OCI-LY3 (cell line): ENCODE data around the gene CDHR5.

ENCODE experiments used
- H2AFZ ChIP-seq: fragments of 200-600, 300-600 bp; shearing (Covaris generic); 2 replicates; pipeline ENCODE4 v1.6.0; 2014; ENCODE audit warnings: antibody characterized with exemption, low read depth, low read length
- H3K27ac ChIP-seq: fragments of 200-600, 300-600 bp; sonication (generic); 2 replicates; pipeline ENCODE4 v1.5.1; 2014; ENCODE audit warnings: mild to moderate bottlenecking, low read length, moderate library complexity, mixed read lengths
- H3K27me3 ChIP-seq: fragments of 200-600, 300-600 bp; sonication (generic); 2 replicates; pipeline ENCODE4 v1.6.1; 2014; ENCODE audit warnings: low read depth, low read length, mixed read lengths
- H3K36me3 ChIP-seq: fragments of 200-600, 300-600 bp; sonication (generic); replicated peaks from 2 replicates; pipeline ENCODE3; 2014; ENCODE audit warnings: low read depth, low read length, mixed read lengths
- H3K4me1 ChIP-seq: fragments of 300-600, 200-600 bp; sonication (generic); 2 replicates; pipeline ENCODE4 v1.6.1; 2014; ENCODE audit warnings: low read length, mixed read lengths
- H3K4me2 ChIP-seq: fragments of 200-600, 300-600 bp; sonication (generic); 2 replicates; pipeline ENCODE4 v1.6.1; 2014; ENCODE audit warnings: low read length, mixed read lengths
- H3K4me3 ChIP-seq: fragments of 300-600, 200-600 bp; sonication (generic); 2 replicates; pipeline ENCODE4 v1.5.1; 2014; ENCODE audit warnings: antibody characterized with exemption, mild to moderate bottlenecking, low read length, moderate library complexity
- H3K79me2 ChIP-seq: fragments of 300-600, 200-600 bp; shearing (Covaris generic); 2 replicates; pipeline ENCODE4 v1.6.1; 2014; ENCODE audit warnings: mild to moderate bottlenecking, low read length, mixed read lengths
- H3K9ac ChIP-seq: fragments of 300-600, 200-600 bp; shearing (Covaris generic); 2 replicates; pipeline ENCODE4 v1.6.0; 2014; ENCODE audit warnings: mild to moderate bottlenecking, low read length, moderate library complexity
- H3K9me3 ChIP-seq: fragments of 200-600, 300-600 bp; shearing (Covaris generic); 2 replicates; pipeline ENCODE4 v1.6.1; 2014; ENCODE audit warnings: low read length, mixed read lengths; ENCODE audit not compliant: insufficient read depth
- H4K20me1 ChIP-seq: fragments of 200-600, 300-600 bp; sonication (generic); 2 replicates; pipeline ENCODE4 v1.6.1; 2016; ENCODE audit warnings: low read length, mixed read lengths; ENCODE audit not compliant: insufficient read depth
- EZH2phosphoT487 ChIP-seq: fragments of 200-600 bp; shearing (Covaris generic); IDR thresholded peaks from 2 replicates; pipeline ENCODE4 v1.6.1; 2018; ENCODE audit warnings: antibody characterized with exemption, mixed run types, low read depth
- TF ChIP-seq, protein P1 (sequence below): fragments of 200-600, 300-600 bp; sonication (generic); IDR thresholded peaks from 2 replicates; pipeline ENCODE4 v1.5.1; 2014; ENCODE audit warnings: antibody characterized with exemption, low read length, low read depth

The CDHR5 gene

DNA sequence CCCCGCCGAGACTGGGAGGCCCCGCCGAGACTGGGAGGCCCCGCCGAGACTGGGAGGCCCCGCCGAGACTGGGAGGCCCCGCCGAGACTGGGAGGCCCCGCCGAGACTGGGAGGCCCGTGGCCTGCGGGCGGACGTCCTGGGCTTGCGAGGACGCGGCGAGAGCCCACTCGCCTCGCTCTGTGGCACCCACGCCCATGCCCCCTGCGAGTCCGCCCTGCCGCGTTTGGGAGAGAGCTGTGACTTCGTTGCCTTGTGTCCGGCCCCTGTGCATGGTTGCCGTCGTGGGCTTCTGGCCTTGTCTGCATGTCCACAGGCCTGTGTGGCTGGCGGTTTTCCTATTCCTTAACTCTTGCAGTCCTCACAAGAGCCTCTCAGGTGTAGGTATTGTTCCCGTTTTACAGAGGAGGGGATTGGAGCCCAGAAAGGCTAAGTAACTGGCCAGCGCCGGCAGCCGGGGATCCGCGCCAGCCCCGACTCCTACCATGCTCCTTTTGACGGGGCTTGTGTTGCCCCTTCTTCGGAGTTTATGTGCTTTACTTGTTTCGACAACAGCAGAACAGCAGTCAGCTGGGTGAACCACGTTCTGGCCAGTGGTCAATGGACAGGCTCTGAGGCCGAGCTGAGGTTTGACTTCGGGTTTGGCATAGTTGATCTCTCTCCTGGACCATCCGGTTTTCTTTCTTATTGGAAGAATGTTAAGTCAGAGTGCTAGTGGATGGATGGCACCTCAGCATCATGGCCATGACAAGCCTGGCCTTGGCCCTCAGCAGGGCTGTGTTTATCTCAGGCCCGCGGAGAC is 47.7 kb downstream of the CDHR5 start:
- Histone ChIP-seq H3K4me1 (peaks cover 24% of the 10 kb centered on the region), H3K36me3 (peaks cover 22% of the 10 kb centered on the region), H3K27ac (peak overlapping the region; percentile 33), H3K4me2 (peak overlapping the region; percentile 99), H3K27me3 (no peaks in the 10 kb centered on the region), H4K20me1 (peaks cover 51% of the 10 kb centered on the region), H2AFZ (no peak overlapping the region), H3K9ac (peak overlapping the region; percentile 76), H3K4me3 (peak overlapping the region; percentile 95), H3K79me2 (peaks cover 57% of the 10 kb centered on the region), H3K9me3 (no peaks in the 10 kb centered on the region)
- no peak for TF ChIP-seq EZH2phosphoT487
- TF ChIP-seq, protein P1, sequence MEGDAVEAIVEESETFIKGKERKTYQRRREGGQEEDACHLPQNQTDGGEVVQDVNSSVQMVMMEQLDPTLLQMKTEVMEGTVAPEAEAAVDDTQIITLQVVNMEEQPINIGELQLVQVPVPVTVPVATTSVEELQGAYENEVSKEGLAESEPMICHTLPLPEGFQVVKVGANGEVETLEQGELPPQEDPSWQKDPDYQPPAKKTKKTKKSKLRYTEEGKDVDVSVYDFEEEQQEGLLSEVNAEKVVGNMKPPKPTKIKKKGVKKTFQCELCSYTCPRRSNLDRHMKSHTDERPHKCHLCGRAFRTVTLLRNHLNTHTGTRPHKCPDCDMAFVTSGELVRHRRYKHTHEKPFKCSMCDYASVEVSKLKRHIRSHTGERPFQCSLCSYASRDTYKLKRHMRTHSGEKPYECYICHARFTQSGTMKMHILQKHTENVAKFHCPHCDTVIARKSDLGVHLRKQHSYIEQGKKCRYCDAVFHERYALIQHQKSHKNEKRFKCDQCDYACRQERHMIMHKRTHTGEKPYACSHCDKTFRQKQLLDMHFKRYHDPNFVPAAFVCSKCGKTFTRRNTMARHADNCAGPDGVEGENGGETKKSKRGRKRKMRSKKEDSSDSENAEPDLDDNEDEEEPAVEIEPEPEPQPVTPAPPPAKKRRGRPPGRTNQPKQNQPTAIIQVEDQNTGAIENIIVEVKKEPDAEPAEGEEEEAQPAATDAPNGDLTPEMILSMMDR, result no peak

DNA sequence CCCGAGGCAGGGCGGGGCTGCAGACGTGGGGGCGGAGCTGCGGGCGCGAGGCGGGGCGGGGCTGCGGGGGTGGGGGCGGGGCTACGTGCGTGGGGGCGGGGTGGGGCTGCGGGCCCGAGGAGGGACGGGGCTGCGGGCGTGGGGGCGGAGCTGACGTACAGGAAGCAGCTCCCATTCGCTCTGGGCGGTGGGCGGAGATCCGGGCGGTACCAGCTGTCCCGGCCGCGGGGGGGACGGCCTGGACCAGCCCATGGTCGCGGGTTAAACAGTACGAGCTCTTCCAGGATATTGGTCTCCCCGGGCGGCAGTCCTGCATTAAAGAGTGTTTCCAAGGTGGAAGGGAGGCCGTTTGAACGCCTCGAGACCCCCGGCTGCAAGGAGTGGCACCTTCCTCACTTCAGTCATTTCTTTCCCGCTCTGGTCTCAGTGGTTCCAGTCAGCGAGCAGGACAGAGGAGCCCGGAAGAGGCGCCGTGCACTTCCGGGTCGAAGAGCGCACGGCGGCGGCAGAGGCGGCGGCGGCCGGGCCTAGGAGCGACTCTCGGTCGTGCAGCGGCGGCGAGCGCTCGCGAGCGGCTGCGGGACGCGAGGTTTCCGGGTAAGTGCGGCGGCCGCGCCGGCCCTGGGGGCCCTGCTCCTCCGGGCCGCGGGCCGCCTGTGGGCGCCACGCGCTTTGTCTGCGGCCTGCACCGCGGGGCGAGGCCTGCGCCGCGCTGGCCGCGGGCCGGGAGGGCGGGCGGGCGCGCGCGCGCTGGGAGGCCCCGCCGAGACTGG is 48.6 kb downstream of the CDHR5 start, which contains the start of gene PHRF1:
TSS of gene PHRF1 (plus strand) at position 475 of the 773 bp plus-strand sequence. CDS start 5,043 bp downstream, outside the sequence.
- Histone ChIP-seq H3K9ac (peak within 1 kb of the TSS; percentile 76), H3K27ac (peak within 1 kb of the TSS; percentile 73), H3K9me3 (no peaks in the 10 kb centered on the region), H2AFZ (peak within 1 kb of the TSS; percentile 61; the same call in 1 of the 2 replicates), H3K79me2 (peaks cover 49% of the 10 kb centered on the region), H3K4me1 (peaks cover 24% of the 10 kb centered on the region), H3K27me3 (no peaks in the 10 kb centered on the region), H3K4me3 (peak within 1 kb of the TSS; percentile 95), H4K20me1 (peaks cover 42% of the 10 kb centered on the region), H3K4me2 (peak within 1 kb of the TSS; percentile 99), H3K36me3 (peaks cover 14% of the 10 kb centered on the region)
- TF ChIP-seq, protein P1, result no peak
- no peak for TF ChIP-seq EZH2phosphoT487

DNA sequence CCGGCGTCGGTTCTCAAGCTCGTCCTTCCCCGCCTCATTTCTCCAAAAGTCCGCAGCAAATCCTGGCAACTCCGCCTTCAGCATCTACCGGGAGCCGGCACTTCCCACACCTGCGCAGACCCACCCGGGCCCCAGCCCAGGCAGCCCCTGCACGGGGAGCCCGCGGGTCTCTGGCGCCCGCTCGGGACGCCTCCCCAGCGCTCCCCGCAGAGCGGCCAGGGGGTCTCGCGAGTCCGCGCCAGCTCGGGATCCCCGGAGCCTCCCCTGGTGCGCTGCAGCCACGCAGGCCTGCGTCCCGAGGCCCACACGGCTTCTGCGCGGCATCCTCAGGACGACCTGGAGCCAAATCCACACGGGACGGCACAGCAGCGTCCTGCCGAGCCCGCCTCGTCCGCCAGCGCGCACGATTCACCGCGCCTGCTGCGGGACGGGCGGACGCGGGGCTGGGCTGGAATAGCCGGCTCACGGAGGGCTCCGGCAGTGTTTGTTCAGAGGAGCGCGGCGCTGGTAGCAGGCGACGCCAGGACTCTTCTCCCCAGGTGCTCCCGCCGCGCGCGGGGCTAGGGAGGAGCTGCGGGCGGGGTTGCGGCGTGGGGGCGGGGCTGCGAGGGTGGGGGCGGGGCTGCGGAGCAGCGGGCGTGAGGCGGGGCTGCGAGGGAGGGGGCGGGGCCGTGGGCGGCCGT is 49.3 kb downstream of the CDHR5 start:
- Histone ChIP-seq H3K4me2 (peak overlapping the region; percentile 72), H3K27ac (no peak overlapping the region), H3K36me3 (peaks cover 13% of the 10 kb centered on the region), H3K9ac (no peak overlapping the region), H4K20me1 (peaks cover 37% of the 10 kb centered on the region), H3K4me1 (peaks cover 24% of the 10 kb centered on the region), H3K4me3 (peak overlapping the region; percentile 64), H2AFZ (peak overlapping the region; percentile 61; the same call in 1 of the 2 replicates), H3K9me3 (no peaks in the 10 kb centered on the region), H3K27me3 (no peaks in the 10 kb centered on the region), H3K79me2 (peaks cover 42% of the 10 kb centered on the region)
- TF ChIP-seq, protein P1, result no peak
- TF ChIP-seq EZH2phosphoT487, result no peak
